GM12872 (cell line): Measurements from ENCODE around the gene APOC3.

ENCODE experiments used
- TF ChIP-seq, protein P1 (sequence below): IDR thresholded peaks from 3 replicates; pipeline ENCODE4 v1.5.1; 2011; ENCODE audit warnings: low read depth, mild to moderate bottlenecking, low read length, moderate library complexity; ENCODE audit not compliant: insufficient read depth

The APOC3 gene

DNA sequence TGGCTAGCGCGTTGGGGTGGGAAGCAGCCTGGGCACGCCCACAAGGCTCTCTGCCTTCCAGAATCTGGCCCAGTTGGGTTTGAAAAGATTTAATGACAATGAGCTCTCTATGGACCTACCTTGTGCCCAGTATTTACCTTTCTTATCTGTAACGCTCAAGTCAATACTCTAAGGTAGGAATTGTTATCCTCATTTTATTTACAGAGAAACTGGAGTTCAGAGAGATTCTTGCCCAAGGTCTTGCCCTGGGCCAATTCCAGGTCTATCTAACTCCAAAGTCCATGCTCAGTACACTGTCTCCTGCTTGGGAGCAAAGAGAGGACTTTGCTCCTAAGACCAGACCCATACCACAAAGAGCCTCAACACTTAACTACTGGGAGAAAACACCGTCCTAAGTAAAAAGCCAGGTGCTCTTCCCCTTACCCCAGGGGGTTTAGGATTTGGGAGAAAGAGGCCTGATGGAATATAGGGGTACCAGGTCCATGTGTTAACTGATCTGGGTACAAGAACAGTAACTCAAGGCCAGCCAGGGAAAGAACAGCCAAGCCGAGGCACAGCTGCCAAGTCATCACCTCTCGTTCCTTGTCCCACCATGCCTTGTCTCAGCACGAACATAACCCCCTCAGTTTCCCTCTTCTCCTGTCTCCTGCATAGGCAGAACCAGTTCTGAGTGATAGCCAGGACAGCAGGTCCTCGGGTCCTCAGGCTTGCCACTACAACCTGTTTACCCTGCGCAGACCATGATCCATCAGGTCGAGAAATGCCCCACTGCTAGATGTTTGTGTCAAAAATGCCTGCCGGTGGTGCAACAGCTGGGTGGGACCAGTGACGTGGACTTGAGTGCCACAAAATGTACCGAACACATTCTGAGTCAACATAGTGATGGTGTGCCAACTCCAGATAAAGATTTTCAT is 21.2 kb upstream of the APOC3 start:
- TF ChIP-seq, protein P1, sequence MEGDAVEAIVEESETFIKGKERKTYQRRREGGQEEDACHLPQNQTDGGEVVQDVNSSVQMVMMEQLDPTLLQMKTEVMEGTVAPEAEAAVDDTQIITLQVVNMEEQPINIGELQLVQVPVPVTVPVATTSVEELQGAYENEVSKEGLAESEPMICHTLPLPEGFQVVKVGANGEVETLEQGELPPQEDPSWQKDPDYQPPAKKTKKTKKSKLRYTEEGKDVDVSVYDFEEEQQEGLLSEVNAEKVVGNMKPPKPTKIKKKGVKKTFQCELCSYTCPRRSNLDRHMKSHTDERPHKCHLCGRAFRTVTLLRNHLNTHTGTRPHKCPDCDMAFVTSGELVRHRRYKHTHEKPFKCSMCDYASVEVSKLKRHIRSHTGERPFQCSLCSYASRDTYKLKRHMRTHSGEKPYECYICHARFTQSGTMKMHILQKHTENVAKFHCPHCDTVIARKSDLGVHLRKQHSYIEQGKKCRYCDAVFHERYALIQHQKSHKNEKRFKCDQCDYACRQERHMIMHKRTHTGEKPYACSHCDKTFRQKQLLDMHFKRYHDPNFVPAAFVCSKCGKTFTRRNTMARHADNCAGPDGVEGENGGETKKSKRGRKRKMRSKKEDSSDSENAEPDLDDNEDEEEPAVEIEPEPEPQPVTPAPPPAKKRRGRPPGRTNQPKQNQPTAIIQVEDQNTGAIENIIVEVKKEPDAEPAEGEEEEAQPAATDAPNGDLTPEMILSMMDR, result no peak

GRCh38 chr11:116811194-116811593 is 18.5 kb upstream of the APOC3 start:
- TF ChIP-seq, protein P1, result no peak

DNA sequence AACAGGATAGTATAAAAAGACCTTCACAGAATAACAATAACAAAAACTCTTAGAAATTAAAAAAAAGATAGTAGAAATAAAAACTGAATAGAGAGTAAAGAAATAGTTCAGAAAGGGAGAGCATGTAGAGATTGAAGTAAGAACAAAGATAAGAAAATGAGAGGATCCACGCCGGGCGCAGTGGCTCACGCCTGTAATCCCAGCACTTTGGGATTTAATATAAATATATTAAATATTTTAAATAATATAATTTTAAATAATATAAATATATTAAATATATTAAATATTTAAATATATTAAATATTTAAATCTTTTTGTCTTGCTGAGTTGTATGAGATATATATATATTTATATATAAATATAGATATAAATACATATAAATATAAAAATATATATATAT is 17.6 kb upstream of the APOC3 start:
- TF ChIP-seq, protein P1, result no peak

GRCh38 chr11:116813170-116813569 is 16.5 kb upstream of the APOC3 start:
- TF ChIP-seq, protein P1, result no peak

- TF ChIP-seq, protein P1, result no peak
Observed at GRCh38 chr11:116813781-116814471, 15.8 kb upstream of the APOC3 start.

- TF ChIP-seq, protein P1, result no peak
Observed at GRCh38 chr11:116814502-116814901, 15.2 kb upstream of the APOC3 start.

DNA sequence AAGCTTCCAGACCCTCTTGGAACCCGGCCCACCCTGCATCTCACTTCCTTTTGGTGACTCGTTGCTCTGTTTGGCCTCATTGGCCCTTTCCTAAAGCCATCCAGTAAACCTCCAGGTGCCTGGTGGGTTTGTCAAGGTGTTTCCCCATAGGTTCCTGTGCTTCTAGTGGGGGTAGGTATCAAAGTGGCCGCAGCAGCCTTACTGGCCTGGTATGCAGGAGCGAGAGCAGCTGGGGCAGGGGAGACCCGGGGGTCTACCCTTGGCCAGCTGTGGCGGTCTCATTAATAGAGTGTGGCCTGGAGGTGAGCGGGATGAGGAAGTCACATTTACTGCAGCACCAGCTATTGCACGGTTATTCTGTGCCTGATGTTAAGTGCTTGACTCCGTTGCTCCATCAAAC is 10.7 kb upstream of the APOC3 start:
- TF ChIP-seq, protein P1, result no peak
